ENCODE data around the gene FOXK2.
"Not testable (repeated sequence)": the region's sequence is repeated elsewhere in the genome, so short reads cannot be mapped to it uniquely, and the experiment has no call there.

Gene FOXK2

DNA sequence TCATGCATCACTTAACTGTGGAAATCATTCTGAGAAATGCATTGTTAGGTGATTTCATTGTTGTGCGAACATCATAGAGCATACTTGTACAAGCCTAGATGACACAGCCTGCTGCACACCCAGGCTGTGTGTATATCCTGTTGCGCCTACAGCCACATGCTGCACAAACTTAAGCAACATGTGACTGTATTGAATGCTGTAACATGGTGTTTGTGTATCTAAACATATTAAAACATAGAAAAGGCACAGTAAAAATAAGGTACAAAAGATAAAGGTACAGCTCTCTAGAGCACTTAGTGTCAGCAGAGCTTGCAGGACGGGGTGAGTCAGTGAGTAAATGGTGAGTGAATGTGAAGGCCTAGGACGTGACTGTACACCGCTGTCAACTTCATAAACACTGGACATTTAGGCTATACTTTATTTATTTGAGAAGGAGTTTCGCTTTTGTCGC is 11.9 kb downstream of the FOXK2 start:
- DNase-seq (ENCODE audit: low spot score) = no peak
- in situ Hi-C loops (cut with MboI; ENCODE audit: low pct_unique_long_range_greater_than_20kb, low sequenced_read_pairs, unreplicated experiment) = no loop called here
- TF ChIP-seq, protein P1, sequence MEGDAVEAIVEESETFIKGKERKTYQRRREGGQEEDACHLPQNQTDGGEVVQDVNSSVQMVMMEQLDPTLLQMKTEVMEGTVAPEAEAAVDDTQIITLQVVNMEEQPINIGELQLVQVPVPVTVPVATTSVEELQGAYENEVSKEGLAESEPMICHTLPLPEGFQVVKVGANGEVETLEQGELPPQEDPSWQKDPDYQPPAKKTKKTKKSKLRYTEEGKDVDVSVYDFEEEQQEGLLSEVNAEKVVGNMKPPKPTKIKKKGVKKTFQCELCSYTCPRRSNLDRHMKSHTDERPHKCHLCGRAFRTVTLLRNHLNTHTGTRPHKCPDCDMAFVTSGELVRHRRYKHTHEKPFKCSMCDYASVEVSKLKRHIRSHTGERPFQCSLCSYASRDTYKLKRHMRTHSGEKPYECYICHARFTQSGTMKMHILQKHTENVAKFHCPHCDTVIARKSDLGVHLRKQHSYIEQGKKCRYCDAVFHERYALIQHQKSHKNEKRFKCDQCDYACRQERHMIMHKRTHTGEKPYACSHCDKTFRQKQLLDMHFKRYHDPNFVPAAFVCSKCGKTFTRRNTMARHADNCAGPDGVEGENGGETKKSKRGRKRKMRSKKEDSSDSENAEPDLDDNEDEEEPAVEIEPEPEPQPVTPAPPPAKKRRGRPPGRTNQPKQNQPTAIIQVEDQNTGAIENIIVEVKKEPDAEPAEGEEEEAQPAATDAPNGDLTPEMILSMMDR (IDR thresholded peaks at IDR 0.05; ENCODE audit: extremely low read depth, insufficient read depth, missing control alignments) = no peak

DNA sequence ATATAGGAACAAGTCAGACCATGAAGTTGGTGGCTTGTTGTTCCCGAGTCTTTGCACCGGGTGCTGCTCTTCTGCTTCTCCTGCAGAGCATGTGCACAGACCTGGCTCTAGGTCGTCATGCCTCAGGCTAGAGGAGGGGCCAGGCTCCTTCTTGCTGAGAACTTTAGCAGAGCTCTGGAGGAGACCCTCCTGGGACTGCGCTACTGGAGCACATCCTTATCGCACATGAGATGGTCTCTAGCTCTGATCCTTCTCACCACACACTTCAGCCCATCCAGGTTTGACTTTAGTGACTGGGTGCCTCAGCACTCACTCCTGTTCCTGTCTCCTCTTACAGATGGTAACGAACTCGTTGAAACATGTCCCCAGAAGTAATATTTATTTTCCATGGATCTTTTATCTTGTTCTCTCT is 14.9 kb downstream of the FOXK2 start:
- in situ Hi-C loops (cut with MboI; ENCODE audit: low pct_unique_long_range_greater_than_20kb, low sequenced_read_pairs, unreplicated experiment) = no loop called here
- no peak for DNase-seq (ENCODE audit: low spot score)
- TF ChIP-seq, protein P1 (IDR thresholded peaks at IDR 0.05; ENCODE audit: extremely low read depth, insufficient read depth, missing control alignments) = no peak

DNA sequence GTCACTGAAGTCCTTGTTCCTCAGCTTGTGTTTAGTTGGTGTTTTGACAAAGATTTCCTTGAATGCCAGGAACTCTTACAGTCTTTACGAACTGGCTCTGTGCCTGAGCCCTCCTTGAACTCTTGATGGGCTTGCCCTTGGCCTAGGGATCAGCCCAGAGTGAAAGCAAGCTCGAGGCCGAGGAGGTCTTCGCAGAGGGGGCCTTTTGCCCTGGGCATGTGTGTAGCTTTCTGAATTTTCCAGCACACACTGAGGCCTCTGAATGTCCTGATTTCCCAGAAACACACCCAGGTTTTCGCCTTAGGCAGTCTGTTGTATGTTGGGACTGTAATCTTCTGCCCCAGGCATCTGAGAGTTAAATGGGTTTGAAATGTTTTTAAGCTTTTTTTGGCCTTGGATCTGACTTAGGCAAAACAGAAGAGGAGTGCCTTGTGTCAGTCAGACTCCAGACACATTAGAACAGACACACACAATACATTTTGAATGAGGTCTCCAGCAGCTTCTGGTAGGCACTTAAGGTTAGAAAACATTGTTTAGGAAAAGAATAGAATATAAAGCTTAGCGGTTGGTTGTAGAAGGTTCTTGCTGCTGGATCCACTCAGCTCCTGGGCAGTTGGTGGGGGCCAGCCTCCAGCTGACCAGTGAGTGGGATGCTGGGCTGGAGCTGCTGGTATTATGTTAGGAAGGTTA is 17.1 kb downstream of the FOXK2 start:
- TF ChIP-seq, protein P1 (IDR thresholded peaks at IDR 0.05; ENCODE audit: extremely low read depth, insufficient read depth, missing control alignments) = no peak
- no peak for DNase-seq (ENCODE audit: low spot score)
- in situ Hi-C loops (cut with MboI; ENCODE audit: low pct_unique_long_range_greater_than_20kb, low sequenced_read_pairs, unreplicated experiment) = no loop called here

DNA sequence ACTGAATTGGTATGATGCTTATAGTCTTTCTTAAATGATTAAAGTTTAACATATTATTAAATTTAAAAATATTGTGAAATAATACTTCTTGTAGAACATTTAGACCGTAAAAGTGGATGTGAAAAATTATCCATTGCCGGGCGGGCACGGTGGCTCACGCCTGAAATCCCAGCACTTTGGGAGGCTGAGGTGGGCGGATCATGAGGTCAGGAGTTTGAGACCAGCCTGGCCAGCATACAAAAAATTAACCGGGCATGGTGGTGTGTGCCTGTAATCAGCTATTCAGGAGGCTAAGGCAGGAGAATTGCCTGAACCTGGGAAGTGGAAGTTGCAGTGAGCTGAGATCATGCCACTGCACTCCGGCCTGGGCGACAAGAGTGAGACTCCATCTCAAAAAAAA is 17.7 kb downstream of the FOXK2 start:
- in situ Hi-C loops (cut with MboI; ENCODE audit: low pct_unique_long_range_greater_than_20kb, low sequenced_read_pairs, unreplicated experiment); DNase-seq (ENCODE audit: low spot score): not testable (repeated sequence)

DNA sequence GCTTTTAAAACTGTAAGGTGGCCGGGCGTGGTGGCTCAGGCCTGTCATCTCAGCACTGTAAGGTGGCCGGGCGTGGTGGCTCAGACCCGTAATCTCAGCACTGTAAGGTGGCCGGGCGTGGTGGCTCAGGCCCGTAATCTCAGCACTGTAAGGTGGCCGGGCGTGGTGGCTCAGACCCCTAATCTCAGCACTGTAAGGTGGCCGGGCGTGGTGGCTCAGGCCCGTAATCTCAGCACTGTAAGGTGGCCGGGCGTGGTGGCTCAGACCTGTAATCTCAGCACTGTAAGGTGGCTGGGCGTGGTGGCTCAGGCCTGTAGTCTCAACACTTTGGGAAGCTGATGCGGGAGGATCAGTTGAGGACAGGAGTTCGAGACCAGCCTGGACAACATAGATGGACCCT is 19.5 kb downstream of the FOXK2 start:
- in situ Hi-C loops (cut with MboI; ENCODE audit: low pct_unique_long_range_greater_than_20kb, low sequenced_read_pairs, unreplicated experiment); DNase-seq (ENCODE audit: low spot score): not testable (repeated sequence)

DNA sequence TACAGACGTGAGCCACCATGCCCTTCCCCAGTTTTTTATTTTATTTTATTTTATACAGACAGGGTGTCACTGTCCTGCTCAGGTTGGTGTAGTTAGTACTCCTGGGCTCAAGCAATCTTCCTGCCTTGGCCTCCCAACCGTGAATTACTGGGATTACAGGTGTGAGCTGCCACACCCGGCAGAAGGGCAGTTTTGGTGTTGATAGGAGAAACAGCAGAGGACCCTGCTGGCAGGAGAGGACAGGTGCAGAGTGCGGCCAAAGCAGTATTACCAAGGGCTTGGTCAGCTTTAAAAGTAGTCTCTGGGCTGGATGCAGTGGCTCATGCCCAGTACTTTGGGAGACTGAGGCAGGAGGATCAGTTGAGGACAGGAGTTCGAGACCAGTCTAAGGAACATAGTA is 22.9 kb downstream of the FOXK2 start:
- TF ChIP-seq, protein P1 (IDR thresholded peaks at IDR 0.05; ENCODE audit: extremely low read depth, insufficient read depth, missing control alignments) = no peak
- DNase-seq (ENCODE audit: low spot score) = no peak
- in situ Hi-C loops (cut with MboI; ENCODE audit: low pct_unique_long_range_greater_than_20kb, low sequenced_read_pairs, unreplicated experiment) = no loop called here

DNA sequence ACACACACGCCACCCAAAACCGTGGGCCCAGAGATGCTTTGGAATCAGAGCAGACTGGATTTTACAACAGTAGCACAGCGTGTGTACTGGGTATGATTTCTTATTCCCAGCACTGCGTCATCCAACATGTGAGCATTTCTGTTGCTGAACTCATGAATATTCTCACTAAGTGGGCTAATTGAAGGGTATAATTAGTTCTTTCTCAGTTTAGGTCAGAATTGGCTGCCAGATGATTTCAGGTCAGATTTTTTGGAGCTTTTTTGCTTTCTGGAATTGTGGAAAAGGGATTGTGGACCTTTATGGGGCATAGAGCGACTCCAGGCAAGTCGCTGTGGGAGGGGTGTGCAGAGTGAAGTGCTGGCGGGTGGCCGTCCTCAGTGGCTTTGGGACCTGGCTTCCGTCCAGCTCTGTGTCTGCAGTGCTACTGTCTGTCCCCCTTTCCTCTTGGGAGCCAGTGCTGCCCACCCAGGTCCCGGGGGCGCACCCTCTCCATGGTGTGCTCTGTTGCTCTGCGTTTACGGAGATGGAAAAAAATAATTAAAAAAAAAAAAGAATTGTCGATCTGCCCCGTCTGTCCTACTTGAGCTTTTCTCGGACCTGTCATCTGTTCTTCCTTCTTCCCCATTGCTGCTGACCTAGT is 25.0 kb downstream of the FOXK2 start:
- in situ Hi-C loops (cut with MboI; ENCODE audit: low pct_unique_long_range_greater_than_20kb, low sequenced_read_pairs, unreplicated experiment) = no loop called here
- DNase-seq (ENCODE audit: low spot score) = no peak
- TF ChIP-seq, protein P1 (IDR thresholded peaks at IDR 0.05; ENCODE audit: extremely low read depth, insufficient read depth, missing control alignments) = no peak

Data from GM13977 (cell line).